OCI-LY3 (cell line): ENCODE results near the gene NBEAL2.

Experiments
- EZH2phosphoT487 ChIP-seq: fragments of 200-600 bp; shearing (Covaris generic); IDR thresholded peaks from 2 replicates; pipeline ENCODE4 v1.6.1; 2018; ENCODE audit warnings: antibody characterized with exemption, mixed run types, low read depth
- TF ChIP-seq, protein P1 (sequence below): fragments of 200-600, 300-600 bp; sonication (generic); IDR thresholded peaks from 2 replicates; pipeline ENCODE4 v1.5.1; 2014; ENCODE audit warnings: antibody characterized with exemption, low read length, low read depth

GRCh38 chr3:46934498-46935167 lies 44.8 kb upstream of the NBEAL2 start:
- TF ChIP-seq, protein P1, sequence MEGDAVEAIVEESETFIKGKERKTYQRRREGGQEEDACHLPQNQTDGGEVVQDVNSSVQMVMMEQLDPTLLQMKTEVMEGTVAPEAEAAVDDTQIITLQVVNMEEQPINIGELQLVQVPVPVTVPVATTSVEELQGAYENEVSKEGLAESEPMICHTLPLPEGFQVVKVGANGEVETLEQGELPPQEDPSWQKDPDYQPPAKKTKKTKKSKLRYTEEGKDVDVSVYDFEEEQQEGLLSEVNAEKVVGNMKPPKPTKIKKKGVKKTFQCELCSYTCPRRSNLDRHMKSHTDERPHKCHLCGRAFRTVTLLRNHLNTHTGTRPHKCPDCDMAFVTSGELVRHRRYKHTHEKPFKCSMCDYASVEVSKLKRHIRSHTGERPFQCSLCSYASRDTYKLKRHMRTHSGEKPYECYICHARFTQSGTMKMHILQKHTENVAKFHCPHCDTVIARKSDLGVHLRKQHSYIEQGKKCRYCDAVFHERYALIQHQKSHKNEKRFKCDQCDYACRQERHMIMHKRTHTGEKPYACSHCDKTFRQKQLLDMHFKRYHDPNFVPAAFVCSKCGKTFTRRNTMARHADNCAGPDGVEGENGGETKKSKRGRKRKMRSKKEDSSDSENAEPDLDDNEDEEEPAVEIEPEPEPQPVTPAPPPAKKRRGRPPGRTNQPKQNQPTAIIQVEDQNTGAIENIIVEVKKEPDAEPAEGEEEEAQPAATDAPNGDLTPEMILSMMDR: no peak
- TF ChIP-seq EZH2phosphoT487: no peak
